Kidney (tissue), 14 donors: ENCODE data around the gene SCN2B. TPM values are rescaled to one million over a fixed set of nuclear protein-coding genes. Genes with fewer than 3 reads are reported as not detected.

Experiments used
- DNase-seq, 5 donors: peaks; one replicate each; pipeline ENCODE4 v3.0.0-alpha.2; 2013 to 2020
- FAIRE-seq: peaks from 2 replicates; lab custom pipeline; 2012; peaks lifted over from hg19 to GRCh38; lab: Jason Lieb, UNC
- H3K27ac ChIP-seq, 2 donors: one replicate each; pipeline ENCODE4 v1.7.0; 2013; ENCODE audit warnings: low read depth in 2 of 2, low read length in 2 of 2, inconsistent platforms in 1 of 2
- H3K27me3 ChIP-seq: one replicate; pipeline ENCODE4 v1.7.1; 2013; ENCODE audit warnings: low read length, inconsistent platforms; ENCODE audit not compliant: control insufficient read depth, insufficient read depth
- H3K36me3 ChIP-seq, 3 donors: one replicate each; pipeline versions ENCODE4 v1.7.0 to v1.7.1; 2013; ENCODE audit warnings: low read length in 3 of 3, control low read depth in 1 of 3, inconsistent platforms in 1 of 3; ENCODE audit not compliant: insufficient read depth in 3 of 3, control insufficient read depth in 2 of 3
- H3K4me1 ChIP-seq, 3 donors: one replicate each; pipeline versions ENCODE4 v1.7.0 to v1.7.1; 2013; ENCODE audit warnings: low read length in 3 of 3, inconsistent platforms in 1 of 3, low read depth in 1 of 3; ENCODE audit not compliant: control insufficient read depth in 2 of 3, insufficient read depth in 2 of 3
- H3K4me3 ChIP-seq, 3 donors: one replicate each; pipeline versions ENCODE4 v1.7.0 to v1.8.1; 2013; ENCODE audit warnings: low read length in 3 of 3, control low read depth in 1 of 3, inconsistent platforms in 1 of 3
- H3K9ac ChIP-seq, 3 donors: one replicate each; pipeline versions ENCODE4 v1.7.0 to v1.7.1; 2013; ENCODE audit warnings: low read length in 3 of 3, control low read depth in 1 of 3, inconsistent platforms in 1 of 3
- H3K9me3 ChIP-seq, 3 donors: one replicate each; pipeline versions ENCODE4 v1.7.0 to v1.7.1; 2013; ENCODE audit warnings: low read length in 3 of 3, control low read depth in 1 of 3, inconsistent platforms in 1 of 3; ENCODE audit not compliant: control insufficient read depth in 2 of 3, insufficient read depth in 1 of 3
- CTCF ChIP-seq: IDR thresholded peaks from 3 replicates; pipeline ENCODE4 v1.5.1; 2012; ENCODE audit warnings: mild to moderate bottlenecking, moderate library complexity, borderline replicate concordance; ENCODE audit not compliant: insufficient read depth; ENCODE audit errors: extremely low read depth
- intact Hi-C: fragments of 100-400 bp; cut with DNase I; formaldehyde crosslinking; loops from one replicate; pipeline ENCODE4 v1.11.1; 2022
- polyA plus RNA-seq: library from polyadenylated mRNA; stranded (reverse); fragments of 350-450 nt; fragmentation: Illumina TruSeq; extraction: RNeasy Lipid Tissue Mini Kit (QIAGEN cat#74804); gene quantifications from one replicate; pipeline ENCODE4 v1.2.3, GENCODE V29; 2014; ENCODE audit warnings: low read depth, low replicate concordance; ENCODE audit not compliant: insufficient read depth
- total RNA-seq: library from RNA; stranded (reverse); fragmentation: NEBNext Ultra II Directional; extraction: Animal tissue kit (Norgen Biotek cat#: 25700); gene quantifications from one replicate; pipeline ENCODE4 v1.2.1, GENCODE V29; 2021
- donor health status: control.
- donor health status: control.
- donor health status: control.
- donor health status: control.
- donor health status: control.
- donor health status: DM: yes; HTN: yes; CAD: no.
- donor health status: Normal renal cell carcinoma (clear cell type).

SCN2B gene
- total and polyA plus RNA-seq, 2 donors from 2014 or later: 0.25 to 0.54 TPM

- no peaks in the 10 kb centered on the region for H3K36me3 ChIP-seq
- no peak for TF ChIP-seq CTCF
- H3K27me3 ChIP-seq: peaks cover 24% of the 10 kb centered on the region
- peaks cover 0 to 15% (median 0%) of the 10 kb centered on the region in 3 donors for H3K4me1 ChIP-seq
- H3K9me3 ChIP-seq: no peaks in the 10 kb centered on the region
- no peak for FAIRE-seq
- H3K9ac ChIP-seq: no peak overlapping the region
- intact Hi-C loops: no loop called here
- no peak overlapping the region for H3K4me3 ChIP-seq
- no peak overlapping the region for H3K27ac ChIP-seq
- no peak for DNase-seq
Observed at GRCh38 chr11:118154641-118155040, 21.8 kb downstream of the SCN2B start.

- Histone ChIP-seq H3K9ac (no peak overlapping the region), H3K9me3 (no peaks in the 10 kb centered on the region), H3K27ac (no peak overlapping the region), H3K4me1 (peaks cover 0 to 15% (median 0%) of the 10 kb centered on the region in 3 donors), H3K4me3 (no peak overlapping the region), H3K36me3 (no peaks in the 10 kb centered on the region), H3K27me3 (peaks cover 24% of the 10 kb centered on the region)
- intact Hi-C loops: no loop called here
- no peak for TF ChIP-seq CTCF
- peak in 1 of 5 donors; percentile 46 for DNase-seq
- no peak for FAIRE-seq
Observed at GRCh38 chr11:118153976-118154375, 22.5 kb downstream of the SCN2B start.

GRCh38 chr11:118153516-118153915 lies 22.9 kb downstream of the SCN2B start:
- Histone ChIP-seq H3K27ac (no peak overlapping the region), H3K27me3 (peaks cover 24% of the 10 kb centered on the region), H3K36me3 (no peaks in the 10 kb centered on the region), H3K4me1 (peaks cover 0 to 15% (median 0%) of the 10 kb centered on the region in 3 donors), H3K9ac (no peak overlapping the region), H3K9me3 (no peaks in the 10 kb centered on the region), H3K4me3 (no peak overlapping the region)
- peak in 1 of 5 donors; percentile 26 for DNase-seq
- TF ChIP-seq CTCF: no peak
- intact Hi-C loops: no loop called here
- no peak for FAIRE-seq
